HG02571 (cell line): ENCODE measurements around the gene DNM2.

Experiments used
- ATAC-seq: cut with Tn5 transposase; IDR thresholded peaks from one replicate; pipeline ENCODE4 v1.9.1; 2021; ENCODE audit warnings: mild to moderate bottlenecking, moderate library complexity; ENCODE audit not compliant: unreplicated experiment

The DNM2 gene

GRCh38 chr19:10769533-10770491 is 51.9 kb downstream of the DNM2 start:
- ATAC-seq: no peak

DNA sequence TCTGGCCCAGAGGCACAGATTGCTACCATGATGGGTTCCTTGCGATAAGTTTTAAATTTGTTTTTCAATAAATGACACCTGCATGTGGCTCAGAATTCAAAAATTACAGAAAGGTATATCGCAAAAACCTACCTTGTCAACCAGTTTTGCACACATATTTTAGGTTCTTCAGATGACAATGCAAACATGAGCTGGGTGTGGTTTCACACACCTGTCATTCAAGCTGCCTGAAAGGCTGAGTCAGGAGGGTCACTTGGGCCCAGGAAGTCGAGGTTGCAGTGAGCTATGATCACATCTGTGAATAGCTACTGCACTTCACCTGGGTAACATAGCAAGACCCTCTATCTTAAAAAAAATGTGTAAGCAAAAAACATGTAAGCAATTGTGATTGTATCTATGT is 56.1 kb downstream of the DNM2 start:
- ATAC-seq: no peak

DNA sequence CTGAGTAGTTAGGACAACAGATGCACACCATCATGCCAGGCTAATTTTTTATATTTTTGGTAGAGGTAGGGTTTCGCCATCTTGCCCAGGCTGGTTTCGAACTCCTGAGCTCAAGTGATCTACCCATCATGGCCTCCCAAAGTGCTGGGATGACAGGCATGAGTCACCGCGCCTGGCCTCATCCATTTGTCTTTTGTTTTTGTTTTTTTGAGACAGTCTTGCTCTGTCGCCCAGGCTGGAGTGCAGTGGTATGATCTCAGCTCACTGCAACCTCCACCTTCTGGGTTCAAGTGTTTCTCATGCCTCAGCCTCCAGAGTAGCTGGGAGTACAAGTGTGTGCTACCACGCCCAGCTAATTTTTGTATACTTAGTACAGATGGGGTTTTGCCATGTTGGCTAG is 57.0 kb downstream of the DNM2 start:
- no peak for ATAC-seq

GRCh38 chr19:10776900-10777650 is 59.2 kb downstream of the DNM2 start:
- ATAC-seq: no peak

DNA sequence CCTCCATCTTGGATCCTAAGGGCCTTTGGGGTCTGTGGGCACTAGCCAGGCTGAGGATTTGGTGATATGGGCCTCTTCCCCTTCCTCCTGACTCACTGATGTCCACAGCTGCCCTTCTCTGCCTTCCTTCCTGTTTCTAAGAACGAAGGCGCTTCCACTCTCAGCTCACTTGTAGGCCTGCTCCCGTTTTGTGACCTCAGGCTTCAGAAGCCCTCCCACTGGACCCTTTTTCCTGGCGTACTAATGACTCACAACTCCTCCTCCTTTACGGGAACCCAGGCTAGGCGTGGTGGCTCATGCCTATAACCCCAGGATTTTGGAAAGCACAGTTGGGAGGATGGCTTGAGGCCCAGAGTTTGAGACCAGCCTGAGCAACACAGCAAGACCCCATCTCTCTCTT is 62.5 kb downstream of the DNM2 start:
- ATAC-seq: no peak

DNA sequence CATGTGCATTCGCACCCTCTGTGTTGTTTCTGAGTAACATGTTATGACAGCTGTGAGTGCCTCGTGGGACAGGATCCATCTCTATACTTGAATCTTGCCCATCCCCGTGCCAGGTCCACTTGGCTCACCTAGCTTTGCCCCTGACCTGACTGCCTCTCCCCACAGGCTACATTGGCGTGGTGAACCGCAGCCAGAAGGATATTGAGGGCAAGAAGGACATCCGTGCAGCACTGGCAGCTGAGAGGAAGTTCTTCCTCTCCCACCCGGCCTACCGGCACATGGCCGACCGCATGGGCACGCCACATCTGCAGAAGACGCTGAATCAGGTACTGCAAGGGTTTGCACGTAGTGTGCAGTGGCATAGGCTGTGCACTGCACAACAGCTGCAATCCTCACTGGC is 64.9 kb downstream of the DNM2 start:
- no peak for ATAC-seq

DNA sequence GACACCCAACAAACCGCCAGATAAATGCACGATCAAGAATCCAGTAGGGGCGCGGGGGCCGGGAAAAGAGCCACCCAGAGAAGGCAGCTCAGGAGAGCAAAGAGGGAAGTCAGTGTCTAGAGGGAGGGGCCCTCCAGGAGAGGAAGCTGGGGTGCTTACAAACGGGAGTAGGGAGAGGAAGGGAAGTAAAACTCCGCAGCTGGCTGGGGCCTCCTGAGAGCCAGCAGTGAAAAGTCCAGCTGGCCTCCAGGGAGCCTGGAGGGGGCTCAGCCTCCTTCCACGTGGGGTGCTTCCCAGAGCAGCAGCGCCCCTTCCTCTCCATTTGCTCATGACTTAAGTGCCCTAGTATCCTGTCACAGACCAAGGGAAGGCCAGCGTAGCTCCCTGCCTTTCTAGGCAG is 66.4 kb downstream of the DNM2 start:
- no peak for ATAC-seq

DNA sequence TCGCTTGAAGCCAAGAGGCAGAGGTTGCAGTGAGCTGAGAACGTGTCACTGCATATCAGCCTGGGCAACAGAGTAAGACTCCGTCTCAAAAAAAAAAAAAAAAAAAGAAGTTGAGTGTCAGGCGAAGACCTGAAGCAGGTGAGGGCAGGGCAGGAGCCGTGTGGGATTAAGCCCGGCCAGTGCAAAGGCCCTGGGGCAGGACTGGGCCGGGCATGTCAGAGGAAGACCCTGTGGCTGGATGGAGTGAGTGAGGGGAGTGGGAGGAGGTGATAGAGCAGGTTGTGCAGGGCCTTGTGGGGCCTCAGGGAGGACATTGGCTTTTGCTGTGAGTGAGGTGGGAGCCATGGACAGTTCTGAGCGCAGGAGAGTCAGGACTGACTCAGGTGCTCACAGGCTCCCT is 70.3 kb downstream of the DNM2 start:
- no peak for ATAC-seq

GRCh38 chr19:10789866-10790265 is 72.0 kb downstream of the DNM2 start:
- ATAC-seq: no peak

GRCh38 chr19:10796653-10797052 is 78.8 kb downstream of the DNM2 start:
- ATAC-seq: no peak

DNA sequence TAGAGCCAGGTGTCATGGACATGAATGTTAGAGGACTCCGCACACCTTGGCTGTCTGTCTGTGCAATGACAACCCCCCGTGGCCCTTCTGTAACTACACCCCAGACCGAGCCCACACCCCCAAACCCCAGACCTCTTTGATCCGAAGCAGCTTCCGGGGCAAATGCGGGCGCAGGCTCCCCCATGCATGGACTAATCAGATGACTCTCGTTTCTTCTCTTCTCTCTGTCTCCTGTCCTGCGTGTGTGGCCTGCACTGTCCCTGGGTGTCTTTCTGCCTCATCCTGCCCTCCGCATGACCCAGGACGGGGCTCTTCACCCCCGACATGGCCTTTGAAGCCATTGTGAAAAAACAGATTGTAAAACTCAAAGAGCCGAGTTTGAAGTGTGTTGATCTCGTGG is 79.2 kb downstream of the DNM2 start:
- no peak for ATAC-seq

- ATAC-seq: no peak
Observed at GRCh38 chr19:10797541-10798256, 79.8 kb downstream of the DNM2 start.

DNA sequence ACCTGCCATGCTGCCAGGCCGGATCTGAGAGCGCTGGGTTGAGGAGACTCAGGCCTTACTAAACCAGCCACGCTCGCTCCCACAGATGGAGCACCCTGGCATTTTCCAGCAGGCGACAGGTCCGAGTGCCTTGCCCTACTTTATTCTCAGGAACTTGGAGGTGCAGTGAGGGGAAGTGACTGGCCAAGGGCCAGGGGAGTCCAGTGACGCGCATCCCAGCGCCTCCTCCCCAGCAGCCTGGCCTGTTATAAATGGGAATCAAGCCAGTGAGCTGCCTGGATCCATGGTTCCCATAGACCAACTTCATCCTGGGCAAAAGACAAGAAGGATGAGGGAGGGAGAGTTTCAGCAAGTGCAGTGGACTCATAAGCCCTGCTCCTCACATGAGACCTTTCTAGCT is 82.6 kb downstream of the DNM2 start:
- no peak for ATAC-seq

DNA sequence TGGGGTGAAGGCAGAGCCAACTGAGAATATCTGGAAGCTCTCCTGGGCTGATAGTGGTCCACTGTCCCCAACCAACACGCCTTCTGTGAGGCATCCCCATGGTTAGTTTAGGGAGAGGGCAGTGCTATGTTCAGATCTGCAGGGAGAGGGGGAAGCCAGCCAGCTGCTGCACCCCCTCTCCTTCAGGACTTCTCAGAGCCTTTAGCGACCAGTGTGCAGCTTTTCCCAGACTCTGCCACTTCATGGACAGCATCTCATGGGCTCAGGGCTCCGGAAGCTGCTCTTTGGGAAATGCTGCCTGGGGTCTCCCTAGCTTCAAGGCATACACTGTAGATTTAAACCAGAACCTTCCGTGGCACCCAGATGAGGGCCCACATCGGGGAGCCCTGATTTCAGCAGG is 84.6 kb downstream of the DNM2 start:
- no peak for ATAC-seq

GRCh38 chr19:10803252-10803651 is 85.4 kb downstream of the DNM2 start:
- no peak for ATAC-seq

- ATAC-seq: no peak
Observed at GRCh38 chr19:10805065-10805757, 87.3 kb downstream of the DNM2 start.

DNA sequence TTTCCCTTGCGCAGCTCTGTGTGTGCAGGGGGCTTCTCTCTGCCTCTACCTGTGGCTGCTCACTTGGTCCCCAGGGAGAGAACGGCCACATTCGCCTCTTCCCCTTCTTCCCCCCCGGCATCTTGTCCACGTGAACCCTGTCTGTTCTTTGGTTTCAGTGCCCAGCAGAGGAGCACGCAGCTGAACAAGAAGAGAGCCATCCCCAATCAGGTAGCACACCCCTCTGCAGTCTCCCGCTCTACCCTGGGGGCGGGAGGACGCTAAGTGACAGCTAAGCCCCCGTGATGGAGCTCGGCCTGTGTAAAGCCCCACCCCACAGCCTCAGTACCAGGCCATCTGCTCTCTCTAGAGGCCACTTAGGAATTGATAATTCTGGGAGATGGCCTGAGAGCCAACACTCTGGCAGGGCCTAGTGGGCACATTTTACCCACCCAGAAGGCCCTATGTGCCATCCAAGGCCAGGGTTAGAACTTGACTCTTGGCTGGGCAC is 87.9 kb downstream of the DNM2 start:
- no peak for ATAC-seq

DNA sequence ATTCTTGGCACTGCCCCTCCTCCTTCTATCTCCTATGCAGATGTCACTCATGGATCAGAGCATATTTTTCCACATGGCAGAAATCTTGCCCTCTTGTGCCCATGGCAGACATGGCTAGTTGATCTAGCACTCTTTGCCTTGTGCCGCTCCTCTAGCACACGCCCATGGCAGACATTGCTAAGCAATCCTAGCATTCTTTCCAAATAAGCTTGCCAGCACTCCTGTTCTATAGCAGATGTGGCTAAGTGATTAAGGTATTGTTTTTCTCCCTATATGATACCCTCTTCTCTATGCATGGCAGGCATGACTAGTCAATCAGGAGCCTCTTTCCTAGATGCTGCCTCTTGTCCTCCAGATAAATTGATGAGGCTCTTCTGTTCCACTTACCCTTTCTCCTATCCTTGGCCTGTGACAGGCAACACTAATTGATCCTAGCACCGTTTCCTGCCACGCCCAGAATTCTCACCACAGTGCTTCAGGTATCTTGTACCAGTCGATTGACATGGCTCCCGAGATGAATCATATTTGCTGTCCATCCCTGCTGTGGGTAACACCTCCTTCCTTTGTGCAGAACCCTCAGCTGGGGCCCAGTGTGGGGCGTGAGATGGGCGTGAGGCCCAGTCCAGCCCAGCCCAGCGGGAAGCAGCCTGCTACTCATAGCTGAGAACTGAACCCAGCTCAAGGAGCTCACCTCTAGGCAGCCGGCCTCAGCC is 91.2 kb downstream of the DNM2 start:
- ATAC-seq: no peak

DNA sequence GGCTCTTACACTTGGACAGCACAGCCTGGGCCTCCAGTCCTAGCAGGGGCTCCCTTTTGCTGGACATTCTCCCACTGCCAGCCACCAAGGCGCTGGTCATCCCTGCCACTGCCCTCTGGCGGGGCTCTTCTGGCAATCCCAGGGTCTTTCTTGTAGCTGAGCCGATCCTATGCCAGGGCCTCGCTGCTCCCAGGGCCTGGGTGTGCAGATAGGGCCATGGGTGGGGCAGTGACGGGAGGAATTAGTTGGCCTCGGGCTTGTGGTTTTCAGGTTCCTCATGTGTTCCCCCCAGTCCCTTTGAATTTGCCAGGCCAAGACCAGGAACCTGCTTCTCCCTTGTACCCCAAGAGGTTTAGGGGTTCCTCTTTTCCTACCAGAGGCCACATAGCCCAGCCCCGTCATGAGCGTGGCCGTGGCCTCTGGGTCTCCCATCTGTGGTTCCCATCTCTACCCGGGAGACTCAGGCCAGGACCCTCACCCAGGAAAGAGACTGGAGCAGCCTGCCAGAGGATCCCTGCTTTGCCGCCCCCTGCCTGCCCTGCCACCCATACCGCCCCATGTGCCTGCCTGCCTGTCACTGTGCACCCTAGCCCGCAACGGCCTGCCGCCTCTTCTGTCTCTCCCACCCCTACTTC is 91.9 kb downstream of the DNM2 start:
- no peak for ATAC-seq
